WTC11 (cell line): Measurements from ENCODE around the gene LMTK2.

Experiments
- NR1H2 ChIP-seq: sonication (generic); formaldehyde crosslinking; IDR thresholded peaks from 2 replicates; pipeline ENCODE4 v1.9.0; 2021; ENCODE audit warnings: mild to moderate bottlenecking, moderate library complexity, missing genetic modification reagents
- RELA ChIP-seq: sonication (generic); formaldehyde crosslinking; IDR thresholded peaks from 2 replicates; pipeline ENCODE4 v1.8.1; 2022; ENCODE audit warnings: missing genetic modification reagents, mild to moderate bottlenecking, borderline replicate concordance
- TF ChIP-seq, protein P1 (sequence below): fragments of 200-600 bp; IDR thresholded peaks from 2 replicates; pipeline ENCODE4 v1.8.0; 2022; ENCODE audit warnings: antibody characterized with exemption
- TF ChIP-seq, protein P2 (sequence below): sonication (generic); formaldehyde crosslinking; IDR thresholded peaks from 2 replicates; pipeline ENCODE4 v1.8.1; 2022; ENCODE audit warnings: missing genetic modification reagents, borderline replicate concordance

DNA sequence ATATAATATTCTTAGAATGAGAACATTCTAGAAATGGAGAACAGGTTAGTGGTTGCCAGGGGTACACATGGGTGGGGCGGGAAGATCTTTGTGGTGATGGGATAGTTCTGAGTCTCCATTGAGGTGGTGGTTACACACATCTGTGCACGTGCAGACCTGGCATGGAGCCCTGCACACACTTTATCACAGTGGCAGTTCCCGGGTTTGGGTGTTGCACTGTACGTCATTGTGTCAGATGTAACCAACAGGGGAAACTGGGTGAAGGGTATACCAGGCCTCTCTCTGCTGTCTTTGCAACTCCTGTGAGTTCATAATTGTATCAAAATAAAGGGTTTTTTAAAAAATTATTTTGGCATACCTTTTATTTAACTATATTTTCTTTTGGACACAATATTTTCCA lies 51.1 kb downstream of the LMTK2 start:
- TF ChIP-seq RELA (CRISPR knock-in tag) (no peak), NR1H2 (CRISPR knock-in tag) (no peak)
- TF ChIP-seq, protein P1, sequence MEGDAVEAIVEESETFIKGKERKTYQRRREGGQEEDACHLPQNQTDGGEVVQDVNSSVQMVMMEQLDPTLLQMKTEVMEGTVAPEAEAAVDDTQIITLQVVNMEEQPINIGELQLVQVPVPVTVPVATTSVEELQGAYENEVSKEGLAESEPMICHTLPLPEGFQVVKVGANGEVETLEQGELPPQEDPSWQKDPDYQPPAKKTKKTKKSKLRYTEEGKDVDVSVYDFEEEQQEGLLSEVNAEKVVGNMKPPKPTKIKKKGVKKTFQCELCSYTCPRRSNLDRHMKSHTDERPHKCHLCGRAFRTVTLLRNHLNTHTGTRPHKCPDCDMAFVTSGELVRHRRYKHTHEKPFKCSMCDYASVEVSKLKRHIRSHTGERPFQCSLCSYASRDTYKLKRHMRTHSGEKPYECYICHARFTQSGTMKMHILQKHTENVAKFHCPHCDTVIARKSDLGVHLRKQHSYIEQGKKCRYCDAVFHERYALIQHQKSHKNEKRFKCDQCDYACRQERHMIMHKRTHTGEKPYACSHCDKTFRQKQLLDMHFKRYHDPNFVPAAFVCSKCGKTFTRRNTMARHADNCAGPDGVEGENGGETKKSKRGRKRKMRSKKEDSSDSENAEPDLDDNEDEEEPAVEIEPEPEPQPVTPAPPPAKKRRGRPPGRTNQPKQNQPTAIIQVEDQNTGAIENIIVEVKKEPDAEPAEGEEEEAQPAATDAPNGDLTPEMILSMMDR = no peak
- TF ChIP-seq, protein P2, sequence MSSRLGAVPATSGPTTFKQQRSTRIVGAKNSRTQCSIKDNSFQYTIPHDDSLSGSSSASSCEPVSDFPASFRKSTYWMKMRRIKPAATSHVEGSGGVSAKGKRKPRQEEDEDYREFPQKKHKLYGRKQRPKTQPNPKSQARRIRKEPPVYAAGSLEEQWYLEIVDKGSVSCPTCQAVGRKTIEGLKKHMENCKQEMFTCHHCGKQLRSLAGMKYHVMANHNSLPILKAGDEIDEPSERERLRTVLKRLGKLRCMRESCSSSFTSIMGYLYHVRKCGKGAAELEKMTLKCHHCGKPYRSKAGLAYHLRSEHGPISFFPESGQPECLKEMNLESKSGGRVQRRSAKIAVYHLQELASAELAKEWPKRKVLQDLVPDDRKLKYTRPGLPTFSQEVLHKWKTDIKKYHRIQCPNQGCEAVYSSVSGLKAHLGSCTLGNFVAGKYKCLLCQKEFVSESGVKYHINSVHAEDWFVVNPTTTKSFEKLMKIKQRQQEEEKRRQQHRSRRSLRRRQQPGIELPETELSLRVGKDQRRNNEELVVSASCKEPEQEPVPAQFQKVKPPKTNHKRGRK (CRISPR knock-in tag) = no peak
